ENCODE data around the gene P3H2.
"Not testable (repeated sequence)": the region's sequence is repeated elsewhere in the genome, so short reads cannot be mapped to it uniquely, and the experiment has no call there.

The P3H2 gene

DNA sequence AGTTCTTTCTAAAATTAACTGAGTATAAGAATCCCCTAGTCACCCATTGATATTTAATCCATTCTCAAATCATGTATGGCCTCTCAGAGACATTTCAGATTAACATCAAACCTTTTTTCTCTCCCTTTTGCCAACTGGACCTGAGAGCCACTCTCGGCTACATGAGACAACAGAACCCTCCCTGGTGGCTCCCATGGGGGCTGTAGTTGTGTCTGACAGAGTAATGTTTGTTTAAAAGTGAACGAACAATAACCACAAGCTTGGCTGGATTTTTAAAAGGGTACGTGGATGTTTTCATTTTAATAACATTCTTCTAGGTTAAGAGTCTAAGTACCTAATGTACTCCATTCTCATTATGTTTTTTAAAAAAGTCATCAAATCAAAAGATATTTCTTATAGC is 37.1 kb downstream of the P3H2 start:
- no peak for DNase-seq

- DNase-seq, result no peak
Observed at GRCh38 chr3:190081389-190081788, 39.3 kb downstream of the P3H2 start.

DNA sequence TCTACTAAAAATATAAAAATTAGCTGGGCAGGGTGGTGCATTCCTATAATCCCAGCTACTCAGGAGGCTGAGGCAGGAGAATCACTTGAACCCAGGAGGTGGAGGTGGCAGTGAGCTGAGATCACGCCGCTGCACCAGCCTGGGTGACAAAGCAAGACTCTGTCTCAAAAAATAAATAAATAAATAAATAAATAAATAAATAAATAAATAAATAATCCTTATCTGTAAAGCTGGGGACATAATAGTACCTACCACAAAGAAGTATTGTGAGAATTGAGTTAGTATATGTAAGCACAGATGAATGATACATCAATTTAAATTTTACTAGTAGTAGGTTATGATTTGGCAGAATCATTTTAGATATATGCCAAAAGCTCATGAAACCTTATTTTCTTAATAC is 41.5 kb downstream of the P3H2 start:
- DNase-seq, result not testable (repeated sequence)

DNA sequence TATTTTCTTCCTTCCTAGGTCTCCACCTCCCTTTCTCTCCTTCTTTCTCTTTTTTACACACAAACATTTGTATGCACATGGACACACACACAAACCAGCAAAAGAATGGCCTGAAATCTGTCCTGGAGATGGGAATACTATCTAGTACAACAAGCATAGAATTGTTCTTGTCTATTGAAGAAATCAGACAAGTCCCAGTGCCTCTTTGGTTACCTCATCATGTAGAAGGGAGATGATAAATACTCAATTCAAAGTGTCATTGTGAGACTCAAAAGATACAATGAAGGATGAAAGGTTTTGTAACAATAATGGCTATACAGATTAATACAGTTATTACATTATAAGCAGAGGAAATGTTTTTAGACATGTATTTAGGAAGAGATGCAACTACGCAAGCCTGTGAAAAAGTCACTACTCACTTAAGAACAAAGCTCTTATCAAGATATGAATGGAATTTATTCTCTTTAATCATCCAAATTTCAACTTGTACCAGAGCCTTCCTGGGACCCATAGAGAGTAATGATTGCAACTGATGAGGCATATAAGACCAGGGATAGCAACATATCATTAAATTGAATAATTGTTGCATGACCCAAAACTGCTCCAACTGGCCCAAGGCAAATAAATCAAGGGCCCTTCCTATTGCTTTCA is 43.2 kb downstream of the P3H2 start:
- no peak for DNase-seq

GRCh38 chr3:190076601-190077394 is 43.9 kb downstream of the P3H2 start:
- no peak for DNase-seq

GRCh38 chr3:190076136-190076535 is 44.6 kb downstream of the P3H2 start:
- DNase-seq, result no peak

DNA sequence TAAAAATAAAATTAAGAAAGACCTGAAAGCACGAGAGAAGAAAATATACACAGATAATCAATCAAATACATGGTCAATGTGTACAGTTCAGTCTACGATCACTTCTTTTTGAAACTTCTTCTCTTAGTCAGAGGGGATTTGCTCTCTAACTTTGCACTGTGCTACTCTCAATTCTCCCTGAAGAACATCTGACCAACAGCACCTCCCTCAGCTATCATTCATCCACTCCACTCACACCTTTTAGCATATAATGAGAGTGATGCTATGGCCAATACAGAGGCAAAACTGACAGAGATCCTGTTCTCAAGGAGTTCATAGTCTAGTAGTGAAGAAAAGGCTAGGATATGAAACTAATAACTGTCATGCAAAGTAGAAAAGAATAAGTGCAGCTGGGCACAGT is 45.9 kb downstream of the P3H2 start:
- no peak for DNase-seq

DNA sequence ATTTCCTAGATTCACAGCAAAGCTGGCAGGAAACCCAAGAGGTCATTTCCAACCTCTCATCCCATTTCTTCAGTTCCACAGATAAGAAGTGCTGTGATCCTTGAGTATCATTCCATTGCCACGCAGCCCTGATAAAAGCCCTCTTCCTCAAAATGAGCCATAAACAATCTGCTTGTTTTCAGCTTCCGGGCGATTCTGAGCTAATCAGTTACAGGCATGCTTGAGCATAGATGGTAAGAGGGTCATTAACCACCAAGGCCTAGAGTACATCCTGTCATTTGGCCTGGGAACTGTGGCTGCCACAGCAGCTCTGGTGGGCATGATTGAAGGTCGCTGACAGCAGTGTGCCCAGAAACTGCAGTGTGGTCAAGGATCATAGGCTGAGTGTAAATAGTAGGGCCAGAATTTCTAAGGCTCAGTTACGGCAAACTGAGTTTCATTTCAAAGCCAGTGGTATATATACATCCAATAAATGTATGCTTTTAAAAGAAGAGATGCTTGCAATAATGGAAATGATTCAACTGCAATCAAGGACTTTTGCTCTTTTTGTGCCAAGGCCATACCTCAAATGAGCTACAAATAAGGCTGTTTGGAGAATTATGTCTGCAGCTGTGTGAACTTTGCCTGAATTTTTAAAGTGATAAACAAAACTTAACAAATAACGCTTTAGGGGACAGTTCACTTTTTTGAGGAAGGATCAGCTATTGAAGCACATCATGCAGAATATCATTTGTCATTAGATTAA is 47.3 kb downstream of the P3H2 start:
- DNase-seq, result no peak

GRCh38 chr3:190072856-190073255 is 47.8 kb downstream of the P3H2 start:
- no peak for DNase-seq

DNA sequence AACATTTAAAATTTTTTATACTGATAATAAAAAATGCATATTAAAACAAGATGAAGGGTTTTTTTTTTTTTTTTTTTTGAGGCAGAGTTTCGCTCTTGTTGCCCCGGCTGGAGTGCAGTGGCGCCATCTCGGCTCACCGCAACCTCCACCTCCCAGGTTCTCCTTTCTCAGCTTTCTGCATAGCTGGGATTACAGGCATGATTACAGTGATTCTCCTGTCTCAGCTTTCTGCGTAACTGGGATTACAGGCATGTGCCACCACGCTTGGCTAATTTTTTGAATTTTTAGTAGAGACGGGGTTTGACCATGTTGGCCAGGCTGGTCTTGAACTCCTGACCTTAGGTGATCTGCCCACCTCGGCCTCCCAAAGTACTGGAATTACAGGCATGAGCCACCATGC is 48.8 kb downstream of the P3H2 start:
- DNase-seq, result not testable (repeated sequence)

- DNase-seq, result no peak
Observed at GRCh38 chr3:190070622-190071347, 49.9 kb downstream of the P3H2 start.

GRCh38 chr3:190065204-190065603 is 55.5 kb downstream of the P3H2 start:
- no peak for DNase-seq

DNA sequence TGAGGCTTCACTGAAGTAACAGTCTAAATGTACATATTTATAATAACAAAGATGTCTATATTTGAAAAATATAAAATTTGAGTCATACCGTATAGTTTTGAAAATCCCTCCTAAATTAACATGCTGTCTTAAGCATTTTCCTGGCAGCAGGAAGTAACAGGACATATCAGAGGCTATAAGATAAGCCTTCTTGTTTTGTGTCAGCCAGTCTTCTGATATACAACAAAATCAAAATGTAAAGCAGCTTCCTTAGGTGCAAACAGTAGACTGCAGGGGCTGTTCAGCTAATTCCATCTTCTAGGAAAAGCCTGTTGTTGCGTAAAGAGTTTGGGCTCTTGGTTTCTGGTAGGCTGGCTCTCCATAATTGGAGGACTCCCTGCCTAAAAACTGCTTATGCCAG is 56.0 kb downstream of the P3H2 start:
- no peak for DNase-seq

- no peak for DNase-seq
Observed at GRCh38 chr3:190064112-190064511, 56.6 kb downstream of the P3H2 start.

GRCh38 chr3:190063490-190063889 is 57.2 kb downstream of the P3H2 start:
- DNase-seq, result no peak

DNA sequence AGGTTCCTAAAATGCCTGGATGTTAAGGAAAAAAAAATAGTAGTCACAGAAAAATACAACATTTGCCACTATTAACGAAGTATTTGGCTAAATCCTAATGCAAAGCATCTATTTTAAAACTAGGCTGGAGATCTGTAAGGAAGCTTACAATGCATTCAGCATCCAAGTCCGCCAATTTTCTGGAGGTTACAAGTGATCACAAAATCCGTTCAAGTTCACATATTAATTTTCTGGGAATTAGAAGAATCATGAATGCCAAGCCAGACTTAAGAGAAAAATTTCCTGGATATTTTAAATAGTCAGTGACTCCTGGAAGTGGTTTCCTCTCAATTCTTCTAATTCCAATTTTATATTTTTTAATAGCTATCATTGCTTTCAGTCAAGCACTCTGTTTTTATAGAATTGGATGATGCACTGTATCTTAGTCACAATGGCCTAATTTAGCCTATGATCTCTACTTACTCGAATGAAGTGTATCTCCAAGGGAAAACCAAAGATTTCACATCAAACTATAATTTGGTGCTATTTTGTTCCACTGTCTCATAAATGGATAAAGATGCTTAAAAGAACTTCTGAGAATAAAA is 60.4 kb downstream of the P3H2 start:
- no peak for DNase-seq

DNA sequence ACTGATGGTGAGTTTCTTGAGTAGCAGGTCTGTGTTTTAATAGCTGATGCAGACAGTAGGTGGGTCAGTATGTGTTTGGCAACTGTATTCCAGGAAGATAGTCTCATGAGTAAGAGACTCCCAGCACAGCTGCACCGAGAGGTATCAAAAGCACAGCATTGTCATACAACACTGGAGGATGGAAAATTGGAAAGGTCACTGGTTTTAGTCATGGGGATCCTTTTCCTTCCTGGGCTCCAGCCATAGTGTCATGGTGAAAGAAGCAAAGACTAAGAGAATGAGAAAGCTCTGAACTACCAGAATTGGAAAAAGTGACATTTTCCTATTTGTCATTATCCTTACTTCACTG is 61.5 kb downstream of the P3H2 start:
- DNase-seq, result no peak

DNA sequence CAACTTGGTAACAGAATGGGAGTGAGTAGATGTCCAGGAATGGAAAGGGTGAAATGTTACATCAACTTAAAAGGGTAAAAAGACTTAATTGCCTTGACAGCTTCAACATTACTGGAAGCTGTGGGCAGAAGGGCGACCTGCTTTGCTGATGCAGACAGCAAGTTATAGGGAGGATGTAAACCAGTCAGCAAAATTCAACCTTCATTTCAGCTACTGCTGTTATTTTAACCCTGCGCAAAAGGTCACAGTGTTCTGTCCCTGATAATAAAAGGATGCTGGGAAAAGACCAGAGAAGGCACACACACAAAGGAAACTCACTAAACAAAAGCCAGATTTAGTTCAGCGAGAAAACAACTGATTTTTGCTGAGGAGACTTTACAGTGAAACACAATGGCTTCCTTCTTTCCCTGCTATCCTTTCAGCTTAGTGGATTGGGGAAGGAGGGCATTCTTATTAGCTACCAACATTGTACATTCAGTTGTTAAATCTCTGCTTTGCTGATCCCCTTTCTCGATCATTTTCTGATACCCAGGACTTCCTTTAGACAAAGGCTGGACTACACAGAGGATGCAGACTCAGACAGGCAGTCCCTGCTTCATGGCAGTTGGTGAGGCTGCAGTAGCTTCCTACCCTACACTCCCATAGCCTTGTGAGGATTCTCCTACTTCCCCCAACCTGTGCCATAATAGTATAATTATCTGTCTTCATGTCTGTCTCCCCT is 62.0 kb downstream of the P3H2 start:
- DNase-seq, result no peak

GRCh38 chr3:190056742-190057141 is 64.0 kb downstream of the P3H2 start:
- no peak for DNase-seq

- no peak for DNase-seq
Observed at GRCh38 chr3:190055773-190056172, 64.9 kb downstream of the P3H2 start.

GRCh38 chr3:190053919-190054672 is 66.6 kb downstream of the P3H2 start:
- no peak for DNase-seq

- DNase-seq, result no peak
Observed at GRCh38 chr3:190051641-190052040, 69.1 kb downstream of the P3H2 start.
